Effector CD8-positive, alpha-beta T cell (primary cell): ENCODE results near the gene SOX4.

Source experiments
- DNase-seq: peaks from one replicate; lab custom pipeline; 2025; lab: John Stamatoyannopoulos, UW

Gene SOX4

DNA sequence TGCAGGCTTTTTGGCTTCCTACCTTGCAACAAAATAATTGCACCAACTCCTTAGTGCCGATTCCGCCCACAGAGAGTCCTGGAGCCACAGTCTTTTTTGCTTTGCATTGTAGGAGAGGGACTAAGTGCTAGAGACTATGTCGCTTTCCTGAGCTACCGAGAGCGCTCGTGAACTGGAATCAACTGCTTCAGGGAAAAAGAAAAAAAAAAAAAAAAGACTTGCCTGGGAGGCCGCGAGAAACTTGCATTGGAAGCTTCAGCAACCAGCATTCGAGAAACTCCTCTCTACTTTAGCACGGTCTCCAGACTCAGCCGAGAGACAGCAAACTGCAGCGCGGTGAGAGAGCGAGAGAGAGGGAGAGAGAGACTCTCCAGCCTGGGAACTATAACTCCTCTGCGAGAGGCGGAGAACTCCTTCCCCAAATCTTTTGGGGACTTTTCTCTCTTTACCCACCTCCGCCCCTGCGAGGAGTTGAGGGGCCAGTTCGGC, 420 bp downstream of the SOX4 start:
- DNase-seq: peak; percentile 8

DNA sequence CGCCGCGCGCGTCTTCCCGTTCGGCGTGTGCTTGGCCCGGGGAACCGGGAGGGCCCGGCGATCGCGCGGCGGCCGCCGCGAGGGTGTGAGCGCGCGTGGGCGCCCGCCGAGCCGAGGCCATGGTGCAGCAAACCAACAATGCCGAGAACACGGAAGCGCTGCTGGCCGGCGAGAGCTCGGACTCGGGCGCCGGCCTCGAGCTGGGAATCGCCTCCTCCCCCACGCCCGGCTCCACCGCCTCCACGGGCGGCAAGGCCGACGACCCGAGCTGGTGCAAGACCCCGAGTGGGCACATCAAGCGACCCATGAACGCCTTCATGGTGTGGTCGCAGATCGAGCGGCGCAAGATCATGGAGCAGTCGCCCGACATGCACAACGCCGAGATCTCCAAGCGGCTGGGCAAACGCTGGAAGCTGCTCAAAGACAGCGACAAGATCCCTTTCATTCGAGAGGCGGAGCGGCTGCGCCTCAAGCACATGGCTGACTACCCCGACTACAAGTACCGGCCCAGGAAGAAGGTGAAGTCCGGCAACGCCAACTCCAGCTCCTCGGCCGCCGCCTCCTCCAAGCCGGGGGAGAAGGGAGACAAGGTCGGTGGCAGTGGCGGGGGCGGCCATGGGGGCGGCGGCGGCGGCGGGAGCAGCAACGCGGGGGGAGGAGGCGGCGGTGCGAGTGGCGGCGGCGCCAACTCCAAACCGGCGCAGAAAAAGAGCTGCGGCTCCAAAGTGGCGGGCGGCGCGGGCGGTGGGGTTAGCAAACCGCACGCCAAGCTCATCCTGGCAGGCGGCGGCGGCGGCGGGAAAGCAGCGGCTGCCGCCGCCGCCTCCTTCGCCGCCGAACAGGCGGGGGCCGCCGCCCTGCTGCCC, 1.1 kb downstream of the SOX4 start:
- peak; percentile 27 for DNase-seq

DNA sequence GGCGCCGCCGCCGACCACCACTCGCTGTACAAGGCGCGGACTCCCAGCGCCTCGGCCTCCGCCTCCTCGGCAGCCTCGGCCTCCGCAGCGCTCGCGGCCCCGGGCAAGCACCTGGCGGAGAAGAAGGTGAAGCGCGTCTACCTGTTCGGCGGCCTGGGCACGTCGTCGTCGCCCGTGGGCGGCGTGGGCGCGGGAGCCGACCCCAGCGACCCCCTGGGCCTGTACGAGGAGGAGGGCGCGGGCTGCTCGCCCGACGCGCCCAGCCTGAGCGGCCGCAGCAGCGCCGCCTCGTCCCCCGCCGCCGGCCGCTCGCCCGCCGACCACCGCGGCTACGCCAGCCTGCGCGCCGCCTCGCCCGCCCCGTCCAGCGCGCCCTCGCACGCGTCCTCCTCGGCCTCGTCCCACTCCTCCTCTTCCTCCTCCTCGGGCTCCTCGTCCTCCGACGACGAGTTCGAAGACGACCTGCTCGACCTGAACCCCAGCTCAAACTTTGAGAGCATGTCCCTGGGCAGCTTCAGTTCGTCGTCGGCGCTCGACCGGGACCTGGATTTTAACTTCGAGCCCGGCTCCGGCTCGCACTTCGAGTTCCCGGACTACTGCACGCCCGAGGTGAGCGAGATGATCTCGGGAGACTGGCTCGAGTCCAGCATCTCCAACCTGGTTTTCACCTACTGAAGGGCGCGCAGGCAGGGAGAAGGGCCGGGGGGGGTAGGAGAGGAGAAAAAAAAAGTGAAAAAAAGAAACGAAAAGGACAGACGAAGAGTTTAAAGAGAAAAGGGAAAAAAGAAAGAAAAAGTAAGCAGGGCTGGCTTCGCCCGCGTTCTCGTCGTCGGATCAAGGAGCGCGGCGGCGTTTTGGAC, 2.0 kb downstream of the SOX4 start:
- no peak for DNase-seq

DNA sequence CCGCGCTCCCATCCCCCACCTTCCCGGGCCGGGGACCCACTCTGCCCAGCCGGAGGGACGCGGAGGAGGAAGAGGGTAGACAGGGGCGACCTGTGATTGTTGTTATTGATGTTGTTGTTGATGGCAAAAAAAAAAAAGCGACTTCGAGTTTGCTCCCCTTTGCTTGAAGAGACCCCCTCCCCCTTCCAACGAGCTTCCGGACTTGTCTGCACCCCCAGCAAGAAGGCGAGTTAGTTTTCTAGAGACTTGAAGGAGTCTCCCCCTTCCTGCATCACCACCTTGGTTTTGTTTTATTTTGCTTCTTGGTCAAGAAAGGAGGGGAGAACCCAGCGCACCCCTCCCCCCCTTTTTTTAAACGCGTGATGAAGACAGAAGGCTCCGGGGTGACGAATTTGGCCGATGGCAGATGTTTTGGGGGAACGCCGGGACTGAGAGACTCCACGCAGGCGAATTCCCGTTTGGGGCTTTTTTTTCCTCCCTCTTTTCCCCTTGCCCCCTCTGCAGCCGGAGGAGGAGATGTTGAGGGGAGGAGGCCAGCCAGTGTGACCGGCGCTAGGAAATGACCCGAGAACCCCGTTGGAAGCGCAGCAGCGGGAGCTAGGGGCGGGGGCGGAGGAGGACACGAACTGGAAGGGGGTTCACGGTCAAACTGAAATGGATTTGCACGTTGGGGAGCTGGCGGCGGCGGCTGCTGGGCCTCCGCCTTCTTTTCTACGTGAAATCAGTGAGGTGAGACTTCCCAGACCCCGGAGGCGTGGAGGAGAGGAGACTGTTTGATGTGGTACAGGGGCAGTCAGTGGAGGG, 2.8 kb downstream of the SOX4 start:
- DNase-seq: peak; percentile 31

DNA sequence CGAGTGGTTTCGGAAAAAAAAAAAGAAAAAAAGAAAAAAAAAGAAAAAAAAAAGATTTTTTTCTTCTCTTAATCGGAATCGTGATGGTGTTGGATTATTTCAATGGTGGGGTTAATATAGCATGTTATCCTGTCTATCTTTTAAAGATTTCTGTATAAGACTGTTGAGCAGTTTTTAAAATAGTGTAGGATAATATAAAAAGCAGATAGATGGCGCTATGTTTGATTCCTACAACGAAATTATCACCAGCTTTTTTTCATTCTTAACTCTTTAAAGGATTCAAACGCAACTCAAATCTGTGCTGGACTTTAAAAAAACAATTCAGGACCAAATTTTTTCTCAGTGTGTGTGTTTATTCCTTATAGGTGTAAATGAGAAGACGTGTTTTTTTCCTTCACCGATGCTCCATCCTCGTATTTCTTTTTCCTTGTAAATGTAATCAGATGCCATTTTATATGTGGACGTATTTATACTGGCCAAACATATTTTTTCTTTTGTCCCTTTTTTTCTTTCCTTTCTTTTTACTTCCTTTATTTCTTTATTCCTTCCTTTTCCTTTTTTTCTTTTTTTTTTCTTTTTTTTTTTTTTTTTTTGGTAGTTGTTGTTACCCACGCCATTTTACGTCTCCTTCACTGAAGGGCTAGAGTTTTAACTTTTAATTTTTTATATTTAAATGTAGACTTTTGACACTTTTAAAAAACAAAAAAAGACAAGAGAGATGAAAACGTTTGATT, 3.6 kb downstream of the SOX4 start:
- no peak for DNase-seq

DNA sequence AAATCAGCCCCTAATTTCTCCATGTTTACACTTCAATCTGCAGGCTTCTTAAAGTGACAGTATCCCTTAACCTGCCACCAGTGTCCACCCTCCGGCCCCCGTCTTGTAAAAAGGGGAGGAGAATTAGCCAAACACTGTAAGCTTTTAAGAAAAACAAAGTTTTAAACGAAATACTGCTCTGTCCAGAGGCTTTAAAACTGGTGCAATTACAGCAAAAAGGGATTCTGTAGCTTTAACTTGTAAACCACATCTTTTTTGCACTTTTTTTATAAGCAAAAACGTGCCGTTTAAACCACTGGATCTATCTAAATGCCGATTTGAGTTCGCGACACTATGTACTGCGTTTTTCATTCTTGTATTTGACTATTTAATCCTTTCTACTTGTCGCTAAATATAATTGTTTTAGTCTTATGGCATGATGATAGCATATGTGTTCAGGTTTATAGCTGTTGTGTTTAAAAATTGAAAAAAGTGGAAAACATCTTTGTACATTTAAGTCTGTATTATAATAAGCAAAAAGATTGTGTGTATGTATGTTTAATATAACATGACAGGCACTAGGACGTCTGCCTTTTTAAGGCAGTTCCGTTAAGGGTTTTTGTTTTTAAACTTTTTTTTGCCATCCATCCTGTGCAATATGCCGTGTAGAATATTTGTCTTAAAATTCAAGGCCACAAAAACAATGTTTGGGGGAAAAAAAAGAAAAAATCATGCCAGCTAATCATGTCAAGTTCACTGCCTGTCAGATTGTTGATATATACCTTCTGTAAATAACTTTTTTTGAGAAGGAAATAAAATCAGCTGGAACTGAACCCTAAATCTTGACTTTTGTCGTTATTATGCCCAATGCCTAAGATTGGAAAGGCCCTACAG, 4.5 kb downstream of the SOX4 start:
- no peak for DNase-seq

DNA sequence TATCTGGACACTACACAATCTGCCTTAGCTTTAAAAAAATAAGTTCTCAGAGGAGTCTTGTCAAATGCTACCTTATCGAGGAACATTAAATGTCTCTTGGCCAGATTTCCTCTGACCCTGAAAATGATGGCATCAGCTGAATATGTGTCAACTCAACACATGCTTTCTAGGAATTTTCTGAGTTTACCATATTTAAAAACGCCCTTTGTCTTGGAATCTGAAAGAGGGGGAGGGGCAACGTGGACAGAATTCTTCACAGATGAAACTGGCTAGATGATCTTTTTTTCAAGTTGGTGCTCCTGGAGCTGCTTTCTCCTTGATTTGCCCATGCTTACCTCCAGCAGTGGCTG, 5.1 kb downstream of the SOX4 start:
- no peak for DNase-seq

DNA sequence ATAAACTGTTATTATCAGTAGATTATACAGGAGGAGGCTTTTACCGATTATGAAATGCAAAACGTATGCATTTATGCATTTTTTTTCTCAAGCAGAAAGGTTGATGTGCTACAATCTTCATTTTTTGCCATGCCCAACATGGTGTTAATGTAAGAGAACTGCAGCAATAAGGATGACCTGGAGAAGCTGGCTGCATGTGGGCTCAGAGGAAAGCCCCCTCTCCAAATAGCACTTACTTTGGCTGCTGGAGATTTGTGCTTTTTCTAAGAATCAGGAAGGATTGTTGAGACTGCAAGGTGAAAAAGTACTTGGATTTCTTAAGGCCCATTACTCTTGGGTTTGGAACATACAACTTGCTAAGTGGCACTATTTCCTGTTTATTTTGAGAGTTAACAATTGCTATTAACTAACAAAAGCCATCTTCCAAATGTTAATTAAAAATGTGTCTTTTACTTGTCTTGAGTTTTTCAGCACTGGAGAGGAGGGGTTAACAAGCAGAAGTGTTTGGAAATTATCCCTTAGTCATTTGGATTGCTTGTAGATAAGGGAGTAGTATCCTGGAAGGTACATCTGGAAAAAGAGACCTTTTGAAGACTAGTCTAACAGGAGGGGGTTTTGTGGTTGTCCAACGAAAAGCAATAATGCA, 5.6 kb downstream of the SOX4 start:
- DNase-seq: no peak

DNA sequence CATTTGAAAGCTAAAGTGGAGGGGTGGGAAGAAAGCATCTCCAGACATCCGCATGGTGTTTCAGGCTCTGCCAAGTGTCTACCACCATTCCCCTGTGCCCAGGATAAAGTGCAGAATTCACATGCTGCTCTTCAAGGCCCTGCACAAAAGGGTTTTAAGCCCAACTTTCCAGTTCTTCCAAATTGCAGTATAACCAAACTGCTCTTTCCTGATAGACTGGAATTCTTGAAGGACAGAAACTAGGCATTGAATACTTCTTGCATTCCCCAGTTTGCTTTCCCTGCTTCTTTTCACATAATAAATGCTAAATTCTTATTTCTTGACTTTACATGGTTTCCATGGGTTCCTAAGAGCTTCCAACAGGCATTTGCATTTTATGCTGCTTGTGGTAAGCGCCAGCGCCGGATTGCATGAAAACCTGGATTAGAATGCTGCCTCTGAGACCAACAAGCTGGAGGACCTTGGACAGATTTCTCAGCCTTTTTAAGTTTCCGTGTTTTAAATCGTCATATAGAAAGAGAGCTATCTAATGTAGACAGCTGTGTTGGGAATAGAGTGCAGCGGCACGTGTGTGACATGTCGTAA, 7.9 kb downstream of the SOX4 start:
- no peak for DNase-seq

DNA sequence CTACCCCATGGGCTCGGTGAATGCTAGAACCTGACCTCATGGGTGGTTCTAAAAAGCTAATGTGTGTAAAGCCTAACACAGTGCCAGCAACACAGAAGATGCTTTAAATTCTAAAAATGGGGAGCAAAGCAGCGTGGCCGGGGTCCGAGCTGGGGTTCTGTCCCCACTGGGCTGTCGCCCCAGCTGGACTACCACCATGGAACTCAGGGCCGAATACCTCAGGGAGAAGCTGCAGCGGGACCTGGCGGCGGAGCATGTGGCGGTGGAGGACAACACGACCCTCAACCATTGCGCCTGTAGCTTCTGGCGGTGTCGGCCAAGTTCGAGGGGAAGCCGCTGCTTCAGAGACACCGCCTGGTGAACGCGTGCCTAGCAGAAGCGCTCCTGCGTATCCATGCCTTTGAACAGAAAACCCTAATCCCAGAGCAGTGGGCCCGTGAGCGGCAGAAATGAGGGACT, 8.4 kb downstream of the SOX4 start:
- no peak for DNase-seq

DNA sequence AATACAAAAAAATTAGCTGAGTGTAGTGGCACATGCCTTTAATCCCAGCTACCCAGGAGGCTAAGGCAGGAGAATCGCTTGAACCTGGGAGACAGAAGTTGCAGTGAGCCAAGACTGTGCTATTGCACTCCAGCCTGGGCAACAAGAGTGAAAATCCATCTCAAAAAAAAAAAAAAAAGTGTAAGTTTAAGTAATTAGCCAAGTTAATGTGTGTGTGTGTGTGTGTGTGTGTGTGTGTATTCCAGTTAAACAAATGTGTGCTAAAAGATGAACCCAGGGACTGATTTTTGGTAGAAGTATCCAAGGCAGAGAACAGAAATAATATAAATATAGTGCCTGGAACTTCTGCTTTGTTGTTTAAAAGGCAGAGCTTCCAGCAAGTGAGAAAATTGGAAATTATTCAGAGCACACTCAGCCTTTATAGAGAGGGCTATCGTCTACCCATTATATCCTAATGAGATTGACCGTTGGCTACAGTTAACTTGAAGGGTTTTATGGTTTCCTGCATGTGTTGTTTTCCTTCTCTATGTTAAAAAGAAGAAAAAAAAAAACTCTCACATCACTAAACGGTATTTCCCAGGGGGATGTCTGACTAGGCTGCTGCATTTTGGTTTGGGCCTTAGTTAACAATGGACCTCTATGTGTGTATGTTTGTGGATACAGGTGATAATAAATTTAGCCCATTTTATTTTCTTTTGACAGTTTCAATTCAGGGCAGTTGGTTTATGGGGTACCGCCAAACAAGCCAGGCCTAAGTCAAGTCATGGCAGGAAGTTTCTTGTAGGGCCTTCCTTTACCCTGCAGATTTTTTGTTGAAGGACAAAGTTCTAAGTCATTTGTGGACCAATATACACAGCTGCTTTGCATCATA, 9.8 kb downstream of the SOX4 start:
- no peak for DNase-seq

DNA sequence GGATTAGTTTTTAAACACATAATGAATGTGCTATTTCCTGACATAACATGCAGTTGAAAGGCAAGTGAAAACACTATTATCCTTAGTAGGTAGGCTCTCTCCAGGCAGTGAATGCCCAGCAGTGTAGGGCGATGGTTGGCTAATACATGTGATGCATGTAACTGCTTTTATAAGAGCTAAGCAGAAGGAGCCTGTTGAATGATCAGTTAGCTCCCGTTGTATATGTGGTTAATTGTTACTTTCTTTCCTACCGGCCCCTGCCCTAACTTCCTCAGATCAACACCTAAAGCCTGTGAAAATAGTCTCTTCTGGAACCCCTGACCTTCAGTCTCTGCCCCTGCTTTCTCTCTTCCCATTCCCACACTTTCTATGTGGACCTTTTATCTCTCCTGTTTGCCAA, 10.5 kb downstream of the SOX4 start:
- no peak for DNase-seq

DNA sequence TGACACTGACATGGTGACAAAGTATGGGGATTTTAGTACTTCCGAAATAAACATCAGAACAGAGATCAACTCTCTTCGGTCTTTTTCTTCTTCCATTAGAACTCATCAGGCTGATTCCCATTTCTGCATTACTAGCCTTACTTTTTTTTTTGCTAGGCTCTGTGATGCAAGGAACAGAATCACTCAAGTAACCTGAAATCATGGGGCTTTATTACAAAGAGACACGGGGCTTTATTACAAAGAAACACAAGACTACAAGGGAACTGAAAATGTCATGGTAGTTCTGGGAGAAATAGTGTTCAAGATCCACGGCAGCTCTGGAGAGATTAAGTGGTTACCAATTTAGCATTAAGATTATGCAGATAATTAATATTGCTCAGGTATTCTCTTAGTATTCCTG, 11.6 kb downstream of the SOX4 start:
- DNase-seq: no peak

DNA sequence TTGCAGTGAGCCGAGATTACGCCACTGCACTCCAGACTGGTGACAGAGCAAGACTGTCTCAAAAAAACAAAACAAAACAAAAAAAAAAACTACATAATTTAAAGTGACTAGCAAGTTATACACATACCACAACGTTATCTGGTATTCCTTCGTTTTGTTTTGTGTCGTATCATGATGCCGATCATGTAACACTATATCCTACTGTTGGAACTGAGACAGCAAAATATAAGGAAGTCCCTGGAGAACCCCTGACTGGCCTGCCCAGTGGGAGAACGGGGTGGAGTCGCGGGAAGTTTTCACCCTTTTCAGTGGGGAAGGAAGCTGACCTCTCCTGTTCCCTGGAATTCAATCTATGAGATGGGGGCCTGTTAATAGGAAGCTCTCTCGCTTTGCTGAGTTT, 15.1 kb downstream of the SOX4 start:
- DNase-seq: no peak

DNA sequence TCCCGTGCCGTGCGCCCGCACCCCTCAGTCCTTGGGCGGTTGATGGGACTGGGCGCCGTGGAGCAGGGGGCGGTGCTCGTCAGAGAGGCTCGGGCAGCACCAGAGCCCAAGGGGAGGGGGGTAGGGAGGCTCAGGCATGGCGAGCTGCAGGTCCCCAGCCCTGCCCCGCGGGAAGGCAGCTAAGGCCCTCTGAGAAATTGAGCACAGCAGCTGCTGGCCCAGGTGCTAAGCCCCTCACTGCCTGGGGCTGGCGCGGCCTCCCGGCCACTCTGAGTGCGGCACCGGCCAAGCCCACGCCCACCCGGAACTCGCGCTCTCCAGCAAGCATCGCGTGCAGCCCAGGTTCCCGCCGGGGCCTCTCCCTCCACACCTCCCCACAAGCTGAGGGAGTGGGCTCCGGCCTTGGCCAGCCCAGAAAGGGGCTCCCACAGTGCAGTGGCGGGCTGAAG, 16.4 kb downstream of the SOX4 start:
- DNase-seq: no peak

DNA sequence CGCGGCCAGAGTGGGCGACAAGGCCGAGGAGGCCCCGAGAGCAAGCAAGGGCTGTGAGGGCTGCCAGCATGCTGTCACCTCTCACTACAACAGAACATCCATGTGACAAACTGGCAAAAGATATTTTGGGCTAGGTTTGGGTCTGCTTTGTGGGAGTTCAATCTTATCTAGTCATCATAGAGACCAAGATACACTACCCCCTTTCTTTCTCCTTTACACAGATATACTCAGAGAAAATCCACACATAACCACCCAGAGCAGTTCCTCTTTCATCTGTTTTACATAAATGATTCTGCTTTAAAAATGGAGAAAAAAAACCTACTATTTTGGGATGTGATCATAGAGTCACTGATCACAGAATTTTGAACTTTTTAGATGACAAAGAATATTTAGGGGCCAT, 16.8 kb downstream of the SOX4 start:
- no peak for DNase-seq

DNA sequence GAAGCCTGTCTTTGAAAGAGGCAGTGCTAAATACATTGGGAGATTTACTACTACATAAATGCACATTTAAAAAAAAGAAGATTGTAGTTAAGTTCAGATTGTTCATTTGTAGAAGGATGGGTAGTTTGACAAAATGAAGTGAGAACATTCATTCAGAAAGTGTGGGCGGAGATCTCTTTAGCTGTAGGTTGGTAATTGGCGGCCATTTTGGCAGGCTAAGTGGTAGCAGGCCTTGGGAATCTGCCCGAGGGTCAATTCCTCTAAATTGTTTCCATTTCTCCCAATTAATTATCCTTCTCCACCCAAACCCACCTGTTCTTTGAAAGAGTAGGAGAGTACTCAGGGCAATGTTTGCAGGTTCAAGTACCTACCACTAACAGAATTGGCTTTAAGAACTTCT, 17.9 kb downstream of the SOX4 start:
- no peak for DNase-seq

DNA sequence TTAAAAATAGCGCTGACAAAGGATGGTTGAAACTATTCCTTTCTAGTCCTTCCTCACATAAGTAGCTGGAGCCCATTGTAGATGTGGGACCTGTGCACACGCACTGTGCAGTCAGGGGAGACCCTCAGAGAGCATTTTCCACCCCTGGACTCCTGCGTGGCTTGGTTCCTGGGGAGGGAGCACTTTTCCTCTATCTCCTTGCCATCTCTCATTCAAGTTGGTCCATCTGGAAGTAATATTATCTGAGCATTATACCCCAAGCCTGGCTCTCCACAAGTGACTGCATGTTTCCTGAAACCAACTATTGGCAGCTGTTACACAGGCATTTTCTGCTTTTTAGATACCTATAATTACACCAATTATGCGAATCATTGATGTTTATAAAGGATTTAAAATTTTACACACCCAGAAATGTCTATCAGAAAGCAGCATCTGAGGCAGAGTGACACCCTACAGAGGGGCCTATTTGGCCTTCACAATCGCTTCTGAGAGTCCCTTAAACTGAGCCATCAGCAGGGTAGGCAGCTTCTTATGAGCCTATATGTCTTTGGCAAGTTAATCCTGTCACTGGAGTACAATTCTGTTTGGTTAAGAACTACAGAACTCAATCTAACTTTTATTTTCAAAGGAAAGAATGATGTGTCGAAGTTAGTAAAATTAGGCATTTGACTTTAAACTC, 18.7 kb downstream of the SOX4 start:
- no peak for DNase-seq
